GM23248 (cell line): ENCODE results near the gene JUND.

Experiments
- EZH2 ChIP-seq: fragments of 200-600 bp; sonication (generic); IDR thresholded peaks from 2 replicates; pipeline ENCODE4 v1.6.1; 2018; ENCODE audit warnings: antibody characterized with exemption, mild to moderate bottlenecking; ENCODE audit not compliant: insufficient read depth, poor library complexity, severe bottlenecking
- EZH2phosphoT487 ChIP-seq: fragments of 200-600 bp; sonication (generic); IDR thresholded peaks from 2 replicates; pipeline ENCODE4 v1.6.1; 2018; ENCODE audit warnings: antibody characterized with exemption, moderate library complexity, mild to moderate bottlenecking, low read depth; ENCODE audit not compliant: insufficient read depth

GRCh38 chr19:18233224-18233825 lies 48.1 kb downstream of the JUND start:
- no peak for TF ChIP-seq EZH2
- no peak for TF ChIP-seq EZH2phosphoT487
